Measurements from ENCODE around the gene CHD3. TPM values are rescaled to one million over a fixed set of nuclear protein-coding genes. Genes with fewer than 3 reads are reported as not detected.

Gene CHD3
- total RNA-seq, 1 donor from 2014 or later = 129 TPM

DNA sequence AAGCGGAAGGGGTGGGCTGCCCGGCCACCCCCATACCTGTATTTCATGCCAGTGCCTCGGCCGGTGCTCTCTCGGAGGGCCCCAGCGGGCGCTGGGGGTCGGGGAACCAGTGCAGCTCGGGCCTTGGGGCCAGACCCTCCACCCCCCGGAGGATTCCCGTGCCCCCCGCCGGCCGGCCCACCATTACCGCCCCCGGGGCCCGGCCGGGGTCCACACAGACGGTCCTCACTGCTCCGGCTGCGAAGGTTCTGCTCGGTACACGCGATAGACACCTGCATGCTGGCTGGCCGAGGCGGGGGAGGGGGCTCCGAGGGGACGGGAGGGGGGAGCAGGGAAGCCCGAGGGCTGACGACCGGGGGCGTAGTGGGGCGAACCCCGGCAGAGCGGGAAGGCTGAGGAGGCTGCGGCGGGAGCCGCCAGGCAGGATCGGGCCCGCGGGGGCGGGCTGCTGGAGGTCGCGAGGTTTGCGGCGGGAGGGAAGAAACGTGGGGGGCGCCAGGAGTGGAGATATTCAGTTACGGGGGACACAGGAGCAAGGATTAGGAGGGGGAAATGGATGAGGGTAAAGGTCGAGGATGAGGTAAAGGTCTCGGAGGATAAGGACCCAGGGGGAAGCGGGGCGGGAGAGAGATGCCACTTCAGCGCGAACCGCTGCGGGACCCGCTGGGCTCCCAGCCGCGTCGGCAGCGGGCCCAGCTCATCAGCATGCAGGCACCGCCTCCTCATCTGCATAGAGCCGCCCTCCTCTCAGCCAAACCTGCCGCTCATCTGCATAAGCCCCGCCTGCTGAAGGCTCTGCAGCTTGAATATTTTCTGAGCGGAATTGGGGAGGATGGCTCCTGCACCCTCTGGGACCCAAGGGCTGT is 40.8 kb downstream of the CHD3 start, which contains the start of gene KCNAB3:
TSS of gene KCNAB3 (minus strand) at position 699 of the 866 bp plus-strand sequence. CDS start at position 278, 421 bp downstream.
- peaks cover 39% of the 10 kb centered on the region for H3K4me1 Mint-ChIP-seq (ENCODE audit: low read depth)
- H3K27ac Mint-ChIP-seq (ENCODE audit: unreplicated experiment) = peak within 1 kb of the TSS; percentile 51
- peaks cover 2% of the 10 kb centered on the region for H3K36me3 Mint-ChIP-seq (ENCODE audit: low read depth)
- no peak for DNase-seq (ENCODE audit: low spot score)
- H3K27me3 Mint-ChIP-seq (ENCODE audit: low read depth) = peaks cover 2% of the 10 kb centered on the region
- TF ChIP-seq CTCF (IDR thresholded peaks at IDR 0.05) = no peak
- H3K4me3 Mint-ChIP-seq (ENCODE audit: unreplicated experiment) = peak within 1 kb of the TSS; percentile 100
- no peaks in the 10 kb centered on the region for H3K9me3 Mint-ChIP-seq (ENCODE audit: low read depth)

GRCh38 chr17:7930841-7931631 is 42.4 kb downstream of the CHD3 start:
- Mint-ChIP-seq H3K9me3 (ENCODE audit: low read depth) (no peaks in the 10 kb centered on the region), H3K36me3 (ENCODE audit: low read depth) (peaks cover 9% of the 10 kb centered on the region), H3K27me3 (ENCODE audit: low read depth) (peaks cover 2% of the 10 kb centered on the region), H3K4me3 (ENCODE audit: unreplicated experiment) (peak overlapping the region; percentile 100), H3K27ac (ENCODE audit: unreplicated experiment) (peak overlapping the region; percentile 98), H3K4me1 (ENCODE audit: low read depth) (peaks cover 49% of the 10 kb centered on the region)
- DNase-seq (ENCODE audit: low spot score) = no peak
- no peak for TF ChIP-seq CTCF (IDR thresholded peaks at IDR 0.05)

DNA sequence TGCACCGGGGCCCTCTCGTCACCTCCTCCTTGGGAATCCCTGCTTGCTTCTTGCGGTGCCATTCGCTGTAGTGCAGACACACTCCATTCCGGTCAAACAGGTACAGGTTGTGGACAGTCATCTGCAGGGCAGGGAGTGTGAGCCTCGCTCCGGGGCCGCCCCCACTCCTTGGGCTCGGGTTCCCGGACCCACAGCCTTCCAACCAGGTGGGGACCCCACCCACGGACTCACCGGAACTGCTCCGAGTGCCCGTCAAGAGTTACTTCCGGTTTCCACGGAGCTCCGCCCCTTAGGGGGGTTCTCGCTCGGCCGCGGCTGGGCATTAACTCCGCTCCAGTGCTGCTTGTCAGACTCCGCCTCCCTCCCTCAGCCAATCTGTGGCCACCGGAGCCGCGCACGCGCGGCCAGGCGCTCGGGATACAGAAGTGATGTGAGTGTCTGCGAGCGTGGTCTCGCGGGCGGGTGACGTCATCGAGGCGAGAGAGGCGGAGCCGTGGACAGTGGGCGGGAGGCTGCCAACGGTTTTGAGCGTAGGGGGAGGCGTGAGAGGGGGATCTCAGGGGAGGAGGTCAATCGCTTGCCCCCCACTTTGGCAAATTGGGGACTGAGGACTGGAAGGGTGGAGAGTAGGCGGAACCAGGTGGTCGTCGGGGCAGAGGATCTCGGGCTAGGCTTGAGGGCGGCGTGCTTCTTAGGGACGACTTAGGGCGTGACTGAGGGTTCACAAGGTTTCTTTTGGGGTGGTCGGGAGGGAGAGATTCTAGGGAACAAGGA is 43.3 kb downstream of the CHD3 start, which contains the start of the genes CNTROB and TRAPPC1:
TSS of gene CNTROB (plus strand) at position 498 of the 774 bp plus-strand sequence. CDS start 874 bp downstream, outside the sequence.
TSS of gene TRAPPC1 (minus strand) at position 238 of the 774 bp plus-strand sequence. CDS start at position 121, 117 bp downstream.
- Mint-ChIP-seq H3K27ac (ENCODE audit: unreplicated experiment) (peak within 1 kb of the TSS; percentile 98), H3K4me1 (ENCODE audit: low read depth) (peaks cover 52% of the 10 kb centered on the region)

DNA sequence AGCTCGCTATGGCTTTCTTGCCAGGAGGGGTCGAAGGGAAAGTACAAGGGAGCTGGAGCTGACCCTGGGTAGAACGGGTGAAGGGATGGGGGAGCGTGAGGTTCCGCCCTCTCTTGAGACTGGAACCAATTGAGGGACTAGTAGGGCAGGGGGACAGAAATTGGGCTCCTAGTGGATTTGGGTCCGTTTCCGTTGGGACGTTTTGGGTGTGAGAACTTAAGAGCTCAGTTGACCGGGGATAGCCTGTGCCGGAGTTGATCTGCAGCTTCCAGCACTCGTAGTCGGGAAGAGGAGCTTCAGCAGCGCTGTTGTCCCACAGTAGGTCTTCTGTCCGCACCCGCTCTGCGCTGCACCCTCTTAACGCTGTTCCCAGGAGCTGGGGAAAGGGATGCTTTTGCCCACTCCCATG is 43.9 kb downstream of the CHD3 start:
- peaks cover 2% of the 10 kb centered on the region for H3K27me3 Mint-ChIP-seq (ENCODE audit: low read depth)
- no peak for TF ChIP-seq CTCF (IDR thresholded peaks at IDR 0.05)

More for the DNA sequence above, 43.3 kb downstream of the CHD3 start, which contains the start of the genes CNTROB and TRAPPC1:
- no peak for TF ChIP-seq CTCF (IDR thresholded peaks at IDR 0.05)
- Mint-ChIP-seq H3K36me3 (ENCODE audit: low read depth) (peaks cover 14% of the 10 kb centered on the region), H3K9me3 (ENCODE audit: low read depth) (no peaks in the 10 kb centered on the region), H3K4me3 (ENCODE audit: unreplicated experiment) (peak within 1 kb of the TSS; percentile 100), H3K27me3 (ENCODE audit: low read depth) (peaks cover 2% of the 10 kb centered on the region)
- peak; percentile 100 for DNase-seq (ENCODE audit: low spot score)

More for the DNA sequence above, 43.9 kb downstream of the CHD3 start:
- peak overlapping the region; percentile 98 for H3K27ac Mint-ChIP-seq (ENCODE audit: unreplicated experiment)
- peaks cover 16% of the 10 kb centered on the region for H3K36me3 Mint-ChIP-seq (ENCODE audit: low read depth)
- DNase-seq (ENCODE audit: low spot score) = no peak
- H3K4me1 Mint-ChIP-seq (ENCODE audit: low read depth) = peaks cover 52% of the 10 kb centered on the region
- H3K4me3 Mint-ChIP-seq (ENCODE audit: unreplicated experiment) = peak overlapping the region; percentile 100
- H3K9me3 Mint-ChIP-seq (ENCODE audit: low read depth) = no peaks in the 10 kb centered on the region
